Suppressor macrophage treated with lipopolysaccharide for 1 hour (primary cell): ENCODE results near the gene PLCL1.

Experiments
- DNase-seq, 3 donors: peaks; one replicate each; pipeline ENCODE4 v3.0.0-alpha.2; 2020 to 2022

Gene PLCL1

GRCh38 chr2:197929886-197930227, 125.5 kb downstream of the PLCL1 start:
- no peak for DNase-seq

- no peak for DNase-seq
These were observed 126.3 kb downstream of the PLCL1 start for GRCh38 chr2:197930570-197931278.

- DNase-seq = no peak
These were observed 127.4 kb downstream of the PLCL1 start for GRCh38 chr2:197931661-197932312.

GRCh38 chr2:197932374-197932773, 128.0 kb downstream of the PLCL1 start:
- DNase-seq = no peak

GRCh38 chr2:197934261-197934933, 130.0 kb downstream of the PLCL1 start:
- no peak for DNase-seq

GRCh38 chr2:197934934-197935289, 130.5 kb downstream of the PLCL1 start:
- DNase-seq = no peak

- peak; percentile 49 to 67 (median 65) for DNase-seq
These were observed 133.4 kb downstream of the PLCL1 start for GRCh38 chr2:197937814-197938213.

GRCh38 chr2:197938555-197938954, 134.2 kb downstream of the PLCL1 start:
- DNase-seq = no peak

GRCh38 chr2:197939787-197940186, 135.4 kb downstream of the PLCL1 start:
- DNase-seq = no peak

GRCh38 chr2:197940382-197940781, 136.0 kb downstream of the PLCL1 start:
- no peak for DNase-seq

- no peak for DNase-seq
These were observed 137.3 kb downstream of the PLCL1 start for GRCh38 chr2:197941715-197942114.

- DNase-seq = no peak
These were observed 139.3 kb downstream of the PLCL1 start for GRCh38 chr2:197943731-197944130.

- no peak for DNase-seq
These were observed 140.2 kb downstream of the PLCL1 start for GRCh38 chr2:197944416-197945096.

GRCh38 chr2:197946562-197946961, 142.2 kb downstream of the PLCL1 start:
- no peak for DNase-seq

- no peak for DNase-seq
These were observed 142.9 kb downstream of the PLCL1 start for GRCh38 chr2:197947219-197947757.

- DNase-seq = no peak
These were observed 144.8 kb downstream of the PLCL1 start for GRCh38 chr2:197949224-197949623.

GRCh38 chr2:197950006-197950405, 145.6 kb downstream of the PLCL1 start:
- no peak for DNase-seq

- no peak for DNase-seq
These were observed 146.3 kb downstream of the PLCL1 start for GRCh38 chr2:197950724-197951123.

GRCh38 chr2:197952540-197953202, 148.3 kb downstream of the PLCL1 start:
- DNase-seq = peak; percentile 46 to 75 (median 71)

- DNase-seq = no peak
These were observed 149.9 kb downstream of the PLCL1 start for GRCh38 chr2:197954328-197954727.

GRCh38 chr2:197958592-197959150, 154.3 kb downstream of the PLCL1 start:
- DNase-seq = no peak

- no peak for DNase-seq
These were observed 155.0 kb downstream of the PLCL1 start for GRCh38 chr2:197959383-197959782.
